ENCODE data around the gene CEP152.
"Not testable (repeated sequence)": the region's sequence is repeated elsewhere in the genome, so short reads cannot be mapped to it uniquely, and the experiment has no call there.

Gene CEP152

DNA sequence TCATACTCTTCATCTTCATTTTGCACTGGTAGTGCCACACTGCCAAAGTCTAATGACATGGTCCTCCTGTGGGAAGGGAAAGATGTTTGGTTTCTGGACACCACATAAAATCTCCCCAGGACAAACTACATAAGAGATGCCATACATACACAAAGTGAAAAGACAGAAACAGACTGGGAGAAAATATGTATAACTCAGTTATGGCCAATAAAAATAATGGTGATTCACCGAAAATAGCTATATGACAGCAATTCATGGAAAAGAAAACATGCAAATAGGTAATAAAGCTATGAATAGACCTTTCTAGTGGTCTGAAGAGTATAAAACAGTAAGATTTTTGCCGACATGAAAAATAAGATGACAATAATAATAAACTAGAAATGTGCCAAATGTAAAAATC, 5.3 kb downstream of the CEP152 start:
- no peak for DNase-seq (ENCODE audit: low read depth in 2 of 2)

DNA sequence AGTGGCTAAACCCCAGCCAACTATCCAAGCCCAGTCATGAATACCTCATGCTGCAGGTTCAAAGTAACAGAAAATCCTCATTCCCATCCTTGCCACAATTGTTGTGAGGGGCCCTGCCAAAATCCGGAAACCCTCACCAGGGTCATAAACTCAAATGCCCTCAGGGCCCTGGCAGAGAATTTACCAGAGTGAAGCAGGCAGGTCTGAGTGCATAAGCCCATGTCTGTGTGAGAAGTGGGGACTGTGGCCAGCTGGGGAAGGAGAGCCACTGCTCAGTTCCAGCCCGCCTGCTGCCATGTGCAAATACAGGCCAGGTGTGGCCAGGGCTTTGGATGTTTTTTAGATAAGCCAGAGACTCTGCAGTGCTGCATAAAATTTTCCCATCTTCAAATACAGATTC, 7.0 kb downstream of the CEP152 start:
- DNase-seq (ENCODE audit: low read depth in 2 of 2): no peak

DNA sequence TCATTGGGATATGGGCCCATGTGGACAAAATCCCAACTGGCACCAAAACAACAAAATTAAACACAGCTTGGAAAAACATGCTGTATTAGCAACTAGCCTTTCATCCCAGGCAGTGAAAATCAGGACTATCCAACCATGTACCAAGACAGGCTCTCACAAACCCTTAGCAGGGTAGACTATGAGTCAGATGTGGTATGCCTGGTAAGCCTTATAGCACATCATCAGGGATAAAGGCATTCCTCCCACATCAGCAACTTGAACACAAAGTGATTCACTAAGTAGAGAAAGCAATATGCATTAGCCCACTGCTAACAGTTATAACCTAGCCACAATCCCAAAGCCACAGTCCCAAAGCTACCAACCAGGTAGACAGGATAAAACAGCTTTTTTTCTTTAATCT, 8.0 kb downstream of the CEP152 start:
- DNase-seq (ENCODE audit: low read depth in 2 of 2): no peak

DNA sequence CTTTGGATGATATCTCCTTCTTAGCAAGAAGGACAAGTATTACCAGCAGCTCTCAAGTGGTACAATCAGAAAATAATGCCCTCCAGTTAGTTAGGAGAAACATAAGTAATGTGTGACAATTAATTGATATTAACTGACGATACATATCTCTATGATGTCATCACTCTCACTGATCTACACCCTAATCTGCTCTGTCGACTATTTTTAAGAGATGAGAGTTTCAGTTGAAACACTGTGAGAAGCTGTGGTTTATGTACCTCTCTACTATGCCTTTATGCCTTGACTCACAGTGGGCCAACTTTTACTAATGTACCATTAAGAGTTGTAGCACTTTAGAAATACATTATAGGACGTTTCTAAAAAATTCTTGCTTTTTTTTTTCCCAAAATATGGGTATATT, 8.6 kb downstream of the CEP152 start:
- no peak for DNase-seq (ENCODE audit: low read depth in 2 of 2)

DNA sequence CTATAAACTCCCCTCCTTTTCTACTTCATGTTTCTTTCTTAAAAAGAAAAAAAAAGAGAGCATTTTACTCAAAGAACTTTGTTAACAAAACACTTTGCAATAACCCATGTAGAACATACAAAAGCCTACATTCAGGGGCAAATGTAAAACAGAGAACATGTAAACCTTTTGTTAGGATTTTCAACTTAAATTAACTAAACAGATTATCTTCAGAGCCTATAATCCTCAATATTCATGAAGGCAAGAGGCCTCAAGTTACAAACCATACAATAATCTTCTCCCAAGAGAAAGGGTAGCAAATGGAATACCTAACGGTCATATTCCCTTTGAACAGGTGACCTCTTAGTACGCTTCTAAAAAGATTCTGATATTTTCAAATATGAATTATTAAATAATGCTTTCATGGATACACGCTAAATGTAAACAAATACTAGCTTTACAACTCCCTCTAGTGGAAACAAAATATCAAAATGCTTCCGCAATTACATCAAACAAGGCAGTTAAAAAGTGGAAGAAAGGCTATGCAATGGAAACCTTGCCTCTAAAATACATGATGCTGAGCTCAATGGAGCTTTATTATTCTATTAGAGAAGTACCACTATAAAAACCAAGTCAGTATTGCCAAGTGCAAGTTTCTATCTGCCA, 9.9 kb downstream of the CEP152 start:
- no peak for DNase-seq (ENCODE audit: low read depth in 2 of 2)

DNA sequence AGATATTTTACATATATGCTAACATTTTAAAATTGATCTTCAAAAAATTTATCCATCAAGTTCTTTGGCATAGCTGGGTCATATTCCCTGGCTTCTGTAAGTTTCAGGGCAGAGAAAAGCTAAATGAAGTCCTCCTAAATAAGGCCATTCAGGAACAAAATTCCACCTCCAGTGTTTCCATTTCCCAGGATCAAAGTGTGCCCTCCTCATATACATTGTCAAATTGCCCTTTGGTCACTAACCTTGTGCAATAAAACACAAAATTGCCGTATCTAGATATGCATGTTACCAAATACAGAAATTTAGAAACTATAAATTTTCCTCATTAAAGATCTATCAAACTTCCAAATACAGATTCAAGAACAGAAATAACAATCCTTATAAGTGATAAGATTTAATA, 10.6 kb downstream of the CEP152 start:
- no peak for DNase-seq (ENCODE audit: low read depth in 2 of 2)

DNA sequence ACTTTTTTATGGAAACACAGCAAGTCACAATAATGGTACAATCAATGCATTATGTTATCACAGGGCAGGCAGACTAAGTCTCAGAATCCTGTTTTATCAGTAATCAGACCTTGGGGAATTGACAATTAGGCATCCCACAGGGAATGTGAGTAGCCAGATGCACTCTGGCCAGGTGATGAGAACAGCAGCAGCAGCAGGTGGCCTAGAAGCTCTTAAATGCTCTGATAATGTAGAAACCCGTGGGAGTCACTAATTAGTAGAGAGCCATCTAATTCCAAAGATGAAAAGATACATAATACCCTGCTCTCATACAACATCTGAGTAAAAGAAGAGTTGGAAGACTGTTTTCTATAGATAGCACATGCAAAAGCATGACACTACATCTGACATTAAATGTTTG, 12.6 kb downstream of the CEP152 start:
- DNase-seq (ENCODE audit: low read depth in 2 of 2): no peak

DNA sequence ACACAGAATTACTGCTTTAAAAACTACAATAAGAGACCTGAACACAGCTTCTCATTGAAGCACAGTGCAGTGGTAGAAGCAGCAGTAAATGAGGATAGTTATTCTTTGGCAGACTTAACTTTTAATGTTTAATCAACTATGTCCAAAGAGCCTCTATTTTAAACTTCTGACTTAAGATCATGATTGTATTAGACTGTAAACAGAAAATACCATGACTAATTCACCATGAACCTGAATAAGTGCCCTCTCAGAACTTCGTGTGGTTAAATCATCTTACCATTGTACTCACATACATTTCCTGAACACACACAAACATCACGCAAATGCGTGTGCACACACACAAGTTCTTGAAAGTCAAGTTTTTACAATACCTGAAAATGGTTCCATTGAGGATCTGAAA, 13.9 kb downstream of the CEP152 start:
- DNase-seq (ENCODE audit: low read depth in 2 of 2): no peak

DNA sequence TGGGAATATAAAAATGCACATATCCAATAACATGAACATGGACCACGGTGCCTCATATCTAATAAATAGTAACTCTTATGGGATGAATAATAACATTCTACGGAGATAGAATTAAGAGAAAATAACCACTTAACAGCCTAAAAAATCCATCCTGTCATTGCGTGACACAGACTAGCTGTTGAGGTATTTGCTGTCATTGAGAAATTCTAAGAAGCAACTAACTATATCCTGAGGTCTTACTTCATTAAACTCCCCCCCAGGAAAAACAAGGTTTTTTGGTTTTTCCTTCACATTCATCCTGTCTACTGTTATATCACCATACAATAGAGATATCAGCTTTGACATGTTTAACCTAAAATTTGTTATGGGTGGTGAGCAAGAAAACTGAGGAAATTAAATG, 14.3 kb downstream of the CEP152 start:
- no peak for DNase-seq (ENCODE audit: low read depth in 2 of 2)

DNA sequence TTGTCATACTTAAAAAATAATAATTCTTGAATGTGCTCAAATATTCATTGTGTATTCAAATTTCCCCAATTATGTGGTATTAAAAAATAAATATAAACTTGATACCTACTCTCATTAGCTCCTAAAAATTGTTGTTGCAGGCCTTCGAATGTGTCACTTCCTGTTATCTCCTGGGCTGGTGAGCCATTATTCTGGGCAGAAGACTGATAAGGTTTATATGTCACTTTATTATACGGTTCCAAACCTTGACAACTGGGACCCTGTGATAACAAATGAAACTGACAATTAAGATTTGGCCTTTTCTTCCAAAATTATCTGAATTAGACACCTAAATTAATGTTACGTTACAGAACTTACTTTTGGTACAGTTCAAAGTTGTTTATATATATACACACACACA, 15.0 kb downstream of the CEP152 start:
- no peak for DNase-seq (ENCODE audit: low read depth in 2 of 2)

DNA sequence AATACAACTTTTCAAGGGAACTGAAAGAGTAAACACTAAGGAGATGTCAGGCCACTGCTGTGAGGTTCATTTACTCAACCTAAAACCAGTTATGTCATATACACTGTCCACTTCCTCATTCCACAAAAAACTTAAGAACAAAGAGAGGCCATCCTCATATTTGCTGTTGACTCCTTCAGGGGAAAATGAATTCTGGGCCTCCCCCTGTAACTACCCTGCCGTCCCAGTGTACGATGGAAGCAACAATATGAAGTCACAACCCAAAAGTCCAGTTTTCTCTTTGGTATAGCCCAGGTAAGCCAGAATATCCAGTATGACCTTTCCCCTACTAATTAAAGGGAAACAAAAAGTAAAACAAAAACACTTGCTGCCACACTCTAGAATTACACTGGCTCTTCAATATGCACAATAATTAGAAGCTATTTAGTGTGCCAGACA, 16.2 kb downstream of the CEP152 start:
- no peak for DNase-seq (ENCODE audit: low read depth in 2 of 2)

DNA sequence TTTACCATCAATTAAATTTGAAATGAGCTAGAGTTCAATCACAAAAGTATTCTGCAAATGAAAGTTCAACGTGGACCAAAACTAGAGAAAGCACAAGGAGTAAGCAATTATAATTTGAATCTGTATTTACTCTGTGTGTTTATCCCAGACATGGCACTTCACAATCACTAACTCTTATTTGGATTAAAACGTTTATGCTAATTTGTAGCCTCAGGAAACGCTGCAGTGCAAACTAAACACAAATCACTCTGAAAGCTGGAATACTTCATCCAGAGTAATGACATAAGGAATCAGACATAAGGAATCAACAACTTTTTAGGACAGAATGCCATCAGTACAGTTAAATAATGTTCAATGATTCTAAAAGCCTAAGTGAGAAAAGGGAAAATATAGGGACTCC, 18.5 kb downstream of the CEP152 start:
- no peak for DNase-seq (ENCODE audit: low read depth in 2 of 2)

DNA sequence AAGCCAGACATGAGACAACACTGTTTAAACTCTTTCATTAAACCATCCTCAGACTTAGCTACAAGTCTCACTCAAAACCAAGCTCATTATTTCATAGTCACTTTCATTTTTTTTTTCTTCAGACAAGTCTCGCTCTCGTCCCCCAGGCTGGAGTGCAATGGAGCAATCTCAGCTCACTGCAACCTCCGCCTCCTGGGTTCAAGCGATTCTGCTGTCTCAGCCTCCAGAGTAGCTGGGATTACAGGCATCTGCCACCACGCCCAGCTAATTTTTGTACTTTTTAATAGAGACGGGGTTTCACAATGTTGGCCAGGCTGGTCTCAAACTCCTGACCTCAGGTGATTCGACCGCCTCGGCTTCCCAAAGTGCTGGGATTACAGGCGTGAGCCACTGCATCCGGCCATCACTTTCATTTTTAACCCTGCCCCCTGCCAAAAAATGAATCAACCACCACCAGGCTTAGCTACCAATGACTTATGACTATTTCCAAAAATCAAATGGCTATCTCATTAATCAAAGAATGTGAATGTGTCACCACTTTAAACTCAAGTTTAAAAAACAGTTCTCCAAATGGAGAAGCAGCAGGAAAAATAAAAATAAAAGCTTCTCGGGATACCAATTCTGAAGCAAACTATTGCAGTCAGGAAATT, 20.3 kb downstream of the CEP152 start:
- DNase-seq (ENCODE audit: low read depth in 2 of 2): not testable (repeated sequence)

DNA sequence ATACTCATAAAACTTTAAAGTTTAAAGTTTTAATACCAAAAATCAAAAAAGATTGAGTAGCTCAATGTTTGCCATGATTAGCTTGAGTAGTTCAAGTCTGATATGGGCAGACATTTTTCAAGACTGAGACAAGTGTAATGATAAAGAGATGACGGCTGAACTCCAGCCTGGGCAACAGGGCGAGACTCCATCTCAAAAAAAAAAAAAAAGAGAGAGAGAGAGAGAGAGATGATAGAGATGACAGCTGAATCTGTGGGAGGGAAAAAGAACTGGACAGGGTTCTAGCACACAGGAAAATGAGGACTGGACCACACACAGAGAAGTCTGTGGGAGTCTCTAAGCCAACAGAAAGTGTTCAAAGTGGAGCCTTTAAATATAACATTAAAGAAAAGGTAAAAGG, 25.2 kb downstream of the CEP152 start:
- DNase-seq (ENCODE audit: low read depth in 2 of 2): no peak

DNA sequence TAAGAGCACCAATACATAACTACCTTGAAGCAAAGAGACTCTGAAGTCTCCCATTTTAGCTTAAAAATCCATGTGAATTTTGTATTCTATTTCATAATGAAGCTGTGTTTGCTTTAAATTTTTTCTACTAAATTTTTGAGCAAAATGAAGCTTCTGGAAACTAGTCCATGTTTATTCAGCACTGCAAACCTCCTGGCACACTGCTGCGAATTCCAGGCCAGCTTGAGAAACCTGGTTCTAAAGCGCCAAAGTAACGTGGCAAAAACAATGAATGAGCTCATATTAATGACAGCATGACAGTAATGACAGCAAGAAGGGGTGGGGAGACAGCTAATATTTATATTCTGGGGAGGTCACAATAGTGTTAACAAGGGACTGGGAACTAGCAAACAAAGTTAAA, 25.7 kb downstream of the CEP152 start:
- no peak for DNase-seq (ENCODE audit: low read depth in 2 of 2)

DNA sequence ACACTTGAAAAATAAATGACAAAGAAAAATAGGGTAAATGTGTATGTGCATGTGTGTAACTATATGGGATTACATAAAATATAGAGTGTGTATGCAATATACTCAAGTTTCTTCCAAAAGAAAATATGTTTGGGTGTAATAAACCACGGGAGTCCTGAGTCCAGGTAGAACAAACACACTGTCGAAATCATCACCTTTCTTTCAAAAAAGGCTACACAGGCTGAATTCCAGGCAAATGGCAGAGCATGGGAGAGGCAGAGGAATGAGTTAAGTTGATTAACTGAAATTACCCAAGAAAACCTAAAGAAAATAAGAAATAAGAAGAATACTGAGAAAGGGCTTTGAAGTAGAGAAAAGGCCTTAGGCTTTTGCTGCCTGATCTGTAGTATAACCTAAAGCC, 26.1 kb downstream of the CEP152 start:
- no peak for DNase-seq (ENCODE audit: low read depth in 2 of 2)

DNA sequence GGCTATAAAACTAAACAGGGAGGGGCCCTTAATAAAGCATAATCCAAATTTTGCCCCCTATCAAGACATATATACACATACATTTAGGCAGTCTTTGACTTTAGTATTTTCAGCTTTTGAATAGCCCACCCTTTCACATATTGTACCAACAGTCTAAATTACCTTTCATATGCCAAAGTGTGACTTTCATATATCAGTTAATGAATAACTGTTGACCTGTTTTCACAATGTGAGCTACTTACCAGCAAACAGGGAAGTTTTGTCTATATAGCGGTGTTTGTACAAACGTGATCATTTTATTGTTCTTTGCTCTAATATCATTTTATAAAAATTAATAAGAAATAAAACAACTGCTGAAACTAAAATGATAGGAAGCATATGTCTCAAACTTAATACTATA, 28.0 kb downstream of the CEP152 start:
- DNase-seq (ENCODE audit: low read depth in 2 of 2): no peak

DNA sequence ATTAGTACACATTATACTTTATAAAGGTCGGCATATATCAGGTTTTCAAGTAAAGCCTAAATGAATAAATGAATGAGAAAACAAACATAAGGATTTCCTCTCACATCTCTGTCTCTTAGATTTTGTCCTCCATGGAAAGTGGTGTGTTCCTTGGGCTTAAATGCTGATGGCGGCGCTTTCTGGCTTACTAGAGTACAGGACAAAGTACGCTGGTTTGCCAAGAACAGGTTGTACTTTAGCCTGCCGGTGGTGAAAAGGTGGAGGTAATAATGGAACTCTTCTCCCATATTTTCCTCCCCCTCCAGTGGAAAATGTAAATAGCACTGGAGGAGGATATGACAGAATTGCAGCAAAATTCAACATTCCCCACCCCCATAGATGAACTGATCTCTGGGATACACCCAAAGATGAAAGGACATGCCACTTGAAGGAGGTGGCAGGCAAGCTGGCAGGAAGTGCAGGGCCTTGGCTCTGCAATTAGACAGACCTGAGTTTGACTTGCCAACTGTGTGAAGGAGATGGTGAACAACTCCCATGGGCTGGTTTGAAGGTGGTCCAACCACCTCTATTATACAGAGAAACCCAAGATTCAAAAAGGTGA, 29.3 kb downstream of the CEP152 start:
- no peak for DNase-seq (ENCODE audit: low read depth in 2 of 2)

DNA sequence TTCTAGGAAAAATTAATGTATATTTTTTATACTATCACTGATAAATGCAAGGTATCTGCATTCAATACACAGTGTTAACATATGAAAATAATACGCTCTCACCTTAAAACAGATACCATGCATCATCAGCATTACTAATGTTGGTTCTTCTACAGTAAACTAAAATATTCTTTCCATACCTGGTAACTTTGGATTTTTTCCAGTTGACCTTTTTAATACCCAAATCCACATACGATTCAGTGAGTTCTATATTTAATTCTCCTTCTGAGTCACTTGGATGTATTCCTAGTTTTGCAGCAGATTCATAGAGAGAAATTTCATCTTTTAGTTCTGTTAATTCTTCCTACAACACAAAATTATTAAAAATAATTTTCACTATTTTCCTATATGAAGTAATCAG, 29.9 kb downstream of the CEP152 start:
- no peak for DNase-seq (ENCODE audit: low read depth in 2 of 2)

DNA sequence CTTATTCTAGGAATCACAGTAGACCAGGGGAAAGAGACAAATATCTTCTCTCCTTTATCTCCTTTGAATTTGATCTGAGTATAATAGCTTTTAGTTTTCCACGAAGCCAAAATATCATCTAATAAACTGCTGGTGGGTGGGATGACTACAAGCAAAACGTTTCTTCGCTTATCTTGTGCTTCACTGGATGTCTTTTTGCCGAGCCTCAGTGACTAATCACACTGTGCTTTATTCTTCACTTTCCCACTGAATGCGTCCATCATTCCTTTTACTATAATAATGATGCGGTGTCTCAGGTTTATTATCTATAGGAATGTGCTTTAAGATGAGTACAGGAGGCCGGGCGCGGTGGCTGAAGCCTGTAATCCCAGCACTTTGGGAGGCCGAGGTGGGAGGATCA, 32.5 kb downstream of the CEP152 start:
- DNase-seq (ENCODE audit: low read depth in 2 of 2): no peak

DNA sequence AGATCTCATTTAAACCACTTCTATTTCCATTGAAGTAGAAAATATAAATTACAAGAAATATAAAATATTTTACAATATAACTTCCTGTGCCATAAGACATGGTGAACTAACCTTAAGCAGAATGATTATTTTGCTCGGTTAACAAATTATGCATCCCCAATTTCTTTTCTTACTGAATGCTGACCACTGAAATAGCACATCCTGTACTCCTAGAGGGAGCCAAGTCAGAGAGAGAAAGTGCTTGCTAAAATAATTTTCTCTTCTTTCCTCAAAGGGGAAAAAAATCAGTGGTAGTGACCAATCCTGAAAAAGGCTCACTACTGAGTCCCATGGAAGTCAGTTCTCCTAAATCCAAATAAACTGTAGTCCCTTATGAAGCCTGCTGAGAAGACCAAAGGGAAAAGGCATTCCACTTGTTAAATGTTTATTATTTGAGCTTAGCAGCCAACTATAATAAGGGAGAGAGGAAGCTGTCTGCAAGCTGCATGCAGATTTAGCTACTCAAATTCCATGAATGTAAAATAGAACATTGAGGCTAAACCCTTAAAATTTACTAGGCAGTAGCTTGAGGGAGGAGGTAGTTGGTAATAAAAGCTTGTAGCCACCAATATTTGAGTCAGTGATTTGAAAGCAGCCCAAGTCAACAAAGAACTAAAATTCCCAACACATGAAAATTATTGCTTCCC, 33.1 kb downstream of the CEP152 start:
- DNase-seq (ENCODE audit: low read depth in 2 of 2): no peak

DNA sequence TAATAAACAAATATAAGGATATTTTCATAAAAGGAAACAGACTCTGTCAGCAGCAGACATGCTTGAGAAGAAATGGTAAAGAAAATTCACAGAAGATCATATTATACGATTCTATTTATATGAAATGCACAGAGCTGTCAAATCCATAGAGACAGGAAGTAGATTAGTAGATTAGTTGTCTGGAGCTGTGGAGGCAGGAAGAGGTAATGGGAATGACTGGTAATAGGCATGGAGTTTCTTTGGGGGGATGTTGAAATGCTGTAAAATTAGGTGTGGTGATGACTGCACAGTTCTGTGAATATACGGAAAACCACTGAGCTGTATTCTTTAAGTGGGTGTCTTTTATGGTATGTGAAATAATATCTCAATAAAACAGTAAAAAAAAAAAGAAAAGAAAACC, 35.3 kb downstream of the CEP152 start:
- DNase-seq (ENCODE audit: low read depth in 2 of 2): no peak

DNA sequence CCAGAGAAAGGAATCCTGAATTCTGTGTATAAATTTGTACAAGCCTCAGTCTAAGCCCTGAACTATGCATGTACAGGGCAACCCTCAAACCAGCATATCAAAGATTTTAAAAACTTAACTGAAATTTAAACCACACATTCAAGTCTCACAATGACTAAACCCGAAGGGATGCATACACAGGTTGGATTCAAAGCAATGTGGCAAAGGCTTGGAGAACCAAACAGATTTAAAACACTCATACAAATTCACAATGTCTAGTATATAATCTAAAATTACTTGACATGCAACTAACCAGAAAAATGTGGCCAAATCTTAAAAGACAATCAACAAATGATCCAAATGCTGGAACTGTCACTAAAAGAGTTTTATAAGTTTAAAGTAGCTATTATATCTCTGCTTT, 36.4 kb downstream of the CEP152 start:
- DNase-seq (ENCODE audit: low read depth in 2 of 2): no peak

Measured in stimulated activated CD4-positive, alpha-beta T cell treated with anti-CD3 and anti-CD28 coated beads, Interleukin-4, amount 100 ng/mL, for 48 hours (primary cell).